HepG2 (cell line): ENCODE results near the gene HHIPL1. TPM values are rescaled to one million over a fixed set of nuclear protein-coding genes. Genes with fewer than 3 reads are reported as not detected.

Source experiments
- ATAC-seq: fragments of 200-7000 bp; cut with Tn5 transposase; 3 replicates; pipeline ENCODE4 v1.9.1; 2020; ENCODE audit warnings: mild to moderate bottlenecking, moderate library complexity
- BruUV-seq: library from RNA; stranded (reverse); fragments of 400-500 nt; replicated peaks from 2 replicates; lab custom pipeline; 2021; lab: Mats Ljungman, UMichigan
- CTCF ChIA-PET: fragments of 300-600 bp; formaldehyde crosslinking; extraction: SDS; loops from one replicate; lab custom pipeline; 2021; ENCODE audit warnings: low total read pairs, inconsistent platforms, low intra/inter-chr PET ratio; lab: Yijun Ruan, JAX
- POLR2A ChIA-PET: fragments of 350-600 bp; sonication (Branson Sonifier 250); formaldehyde crosslinking; loops from one replicate; lab custom pipeline; 2020; ENCODE audit warnings: antibody characterized with exemption, inconsistent platforms; lab: Yijun Ruan, JAX
- DNase-seq: peaks from one replicate; pipeline ENCODE4 v3.0.0-alpha.2; 2015; ENCODE audit warnings: low spot score
- FAIRE-seq: peaks from 3 replicates; lab custom pipeline; 2011; peaks lifted over from hg19 to GRCh38; lab: Jason Lieb, UNC
- H2AFZ ChIP-seq: one replicate; pipeline ENCODE4 v1.6.1; 2011; ENCODE audit warnings: low read length, inconsistent platforms
- H3K27ac ChIP-seq: fragments of 300-600 bp; 3 replicates; pipeline ENCODE4 v1.8.0; 2011; ENCODE audit warnings: mixed run types, mild to moderate bottlenecking, mixed read lengths, low read length, inconsistent platforms; ENCODE audit not compliant: insufficient read depth; ENCODE audit errors: extremely low read length
- H3K27me3 ChIP-seq, 2 experiments: fragments of 200-600 bp in 1 of 2; 2 replicates in 1 of 2; 3 replicates in 1 of 2; pipeline versions ENCODE4 v1.6.0 to v1.8.0; 2011; ENCODE audit warnings: low read length in 2 of 2, mild to moderate bottlenecking in 2 of 2, moderate library complexity in 2 of 2, inconsistent platforms in 1 of 2; ENCODE audit not compliant: insufficient read depth in 2 of 2, control insufficient read depth in 1 of 2
- H3K36me3 ChIP-seq, 2 experiments: fragments of 200-600 bp in 1 of 2; replicated peaks in 1 of 2; 2 replicates in 1 of 2; 3 replicates in 1 of 2; pipeline versions ENCODE4 v1.5.1 to v1.8.0; 2011; ENCODE audit warnings: low read length in 2 of 2, inconsistent platforms in 1 of 2; ENCODE audit not compliant: insufficient read depth in 2 of 2, control insufficient read depth in 1 of 2
- H3K4me1 ChIP-seq: 2 replicates; pipeline ENCODE4 v1.5.1; 2012; ENCODE audit warnings: low read length, inconsistent platforms; ENCODE audit not compliant: insufficient read depth
- H3K4me2 ChIP-seq: 2 replicates; pipeline ENCODE4 v1.6.0; 2011; ENCODE audit warnings: low read depth, low read length, inconsistent platforms
- H3K4me3 ChIP-seq, 3 experiments: fragments of 200-600 bp in 1 of 3; sonication (generic), shearing (Covaris generic) in 1 of 3; replicated peaks in 1 of 3; 2 replicates each; pipeline ENCODE4 v1.5.1; 2011 to 2016; ENCODE audit warnings: low read length in 3 of 3, inconsistent platforms in 2 of 3, low read depth in 2 of 3, mild to moderate bottlenecking in 2 of 3, control low read depth in 1 of 3, mixed read lengths in 1 of 3; ENCODE audit not compliant: insufficient read depth in 1 of 3
- H3K79me2 ChIP-seq: one replicate; pipeline ENCODE4 v1.6.1; 2011; ENCODE audit warnings: low read length, inconsistent platforms; ENCODE audit not compliant: insufficient read depth
- H3K9ac ChIP-seq: 2 replicates; pipeline ENCODE4 v1.6.0; 2011; ENCODE audit warnings: mild to moderate bottlenecking, low read depth, low read length, inconsistent platforms; ENCODE audit not compliant: insufficient read depth
- H3K9me3 ChIP-seq: 2 replicates; pipeline ENCODE4 v1.5.1; 2012; ENCODE audit warnings: mild to moderate bottlenecking, low read length
- H4K20me1 ChIP-seq: 2 replicates; pipeline ENCODE4 v1.6.0; 2011; ENCODE audit warnings: inconsistent platforms, mild to moderate bottlenecking, low read length, moderate library complexity; ENCODE audit not compliant: insufficient read depth
- AHDC1 ChIP-seq: sonication (generic); formaldehyde crosslinking; IDR thresholded peaks from 2 replicates; pipeline ENCODE4 v1.5.1; 2020; ENCODE audit warnings: mild to moderate bottlenecking, missing genetic modification reagents, borderline replicate concordance
- ARID3A ChIP-seq: IDR thresholded peaks from 2 replicates; pipeline ENCODE4 v1.6.1; 2012; ENCODE audit warnings: low read depth, low read length, improper control_type of control experiment
- CEBPB ChIP-seq: IDR thresholded peaks from 2 replicates; pipeline ENCODE4 v1.6.1; 2011; ENCODE audit warnings: low read depth, low read length, improper control_type of control experiment, borderline replicate concordance
- ETV5 ChIP-seq: IDR thresholded peaks from 2 replicates; pipeline ENCODE4 v1.6.1; 2018; ENCODE audit warnings: missing biosample characterization, missing genetic modification reagents, inconsistent platforms, borderline replicate concordance
- SMC3 ChIP-seq: IDR thresholded peaks from 2 replicates; pipeline ENCODE4 v1.6.1; 2011; ENCODE audit warnings: low read length, improper control_type of control experiment
- TARDBP ChIP-seq: sonication (generic); formaldehyde crosslinking; IDR thresholded peaks from 2 replicates; pipeline ENCODE4 v1.8.0; 2022; ENCODE audit warnings: mild to moderate bottlenecking, missing genetic modification reagents
- ZFP37 ChIP-seq: sonication (generic); formaldehyde crosslinking; IDR thresholded peaks from 2 replicates; pipeline ENCODE4 v1.4.0; 2020; ENCODE audit warnings: missing genetic modification reagents, borderline replicate concordance
- ZNF460 ChIP-seq: sonication (generic); formaldehyde crosslinking; IDR thresholded peaks from 2 replicates; pipeline ENCODE4 v1.5.1; 2020; ENCODE audit warnings: missing genetic modification reagents, mild to moderate bottlenecking, borderline replicate concordance
- ZNF558 ChIP-seq: sonication (generic); formaldehyde crosslinking; IDR thresholded peaks from 2 replicates; pipeline ENCODE4 v1.9.0; 2022; ENCODE audit warnings: mild to moderate bottlenecking, missing genetic modification reagents, borderline replicate concordance
- ZNF83 ChIP-seq: sonication (generic); formaldehyde crosslinking; IDR thresholded peaks from 2 replicates; pipeline ENCODE4 v1.4.0; 2020; ENCODE audit warnings: missing genetic modification reagents, mild to moderate bottlenecking, borderline replicate concordance
- WGBS: methylation state at CpG from one replicate; pipeline ENCODE4 v1.1.6; 2017; ENCODE audit warnings: low lambda C conversion rate; 5-methylcytosine and 5-hydroxymethylcytosine counted together
- in situ Hi-C: cut with HindIII; loops from 2 replicates; pipeline ENCODE4 v1.10.0; 2017; ENCODE audit warnings: low pct_unique_long_range_greater_than_20kb; ENCODE audit not compliant: extremely low pct_ligation_motif_present
- intact Hi-C: fragments of 100-400 bp; cut with micrococcal nuclease; formaldehyde crosslinking; loops from one replicate; pipeline ENCODE4 v1.10.0; 2022; ENCODE audit not compliant: unreplicated experiment
- polyA plus RNA-seq, 8 experiments: library from polyadenylated mRNA; depleted of rRNA in 3 of 8; stranded (reverse) in 7 of 8; unstranded in 1 of 8; fragments of >200 nt; fragmentation: Illumina TruSeq in 4 of 8; extraction: Trizol in 4 of 8; gene quantifications; 2 replicates each; pipeline versions ENCODE4 v1.2.1 to v1.2.3, GENCODE V29; 2011 to 2016; ENCODE audit warnings: low read depth in 4 of 8, missing spikeins in 1 of 8, mixed read lengths in 1 of 8; ENCODE audit not compliant: insufficient read depth in 1 of 8
- total RNA-seq, 5 experiments: library from RNA; depleted of rRNA; stranded (reverse); fragments of >200 nt; fragmentation: Illumina TruSeq; extraction: Trizol; gene quantifications; 2 replicates each; pipeline ENCODE4 v1.2.3, GENCODE V29; 2016; ENCODE audit warnings: low read depth in 1 of 5
- TF ChIP-seq, protein P1 (sequence below): sonication (generic); formaldehyde crosslinking; IDR thresholded peaks from 2 replicates; pipeline ENCODE4 v1.5.0; 2020; ENCODE audit warnings: mild to moderate bottlenecking, missing genetic modification reagents
- TF ChIP-seq, protein P2 (sequence below): sonication (generic); formaldehyde crosslinking; IDR thresholded peaks from 2 replicates; pipeline ENCODE4 v1.4.0; 2020; ENCODE audit warnings: missing genetic modification reagents

Gene HHIPL1
- total and polyA plus RNA-seq, 2 of the 13 experiments (the other 11 are each of a cell fraction or from before 2014, with no cell fraction given): not detected

DNA sequence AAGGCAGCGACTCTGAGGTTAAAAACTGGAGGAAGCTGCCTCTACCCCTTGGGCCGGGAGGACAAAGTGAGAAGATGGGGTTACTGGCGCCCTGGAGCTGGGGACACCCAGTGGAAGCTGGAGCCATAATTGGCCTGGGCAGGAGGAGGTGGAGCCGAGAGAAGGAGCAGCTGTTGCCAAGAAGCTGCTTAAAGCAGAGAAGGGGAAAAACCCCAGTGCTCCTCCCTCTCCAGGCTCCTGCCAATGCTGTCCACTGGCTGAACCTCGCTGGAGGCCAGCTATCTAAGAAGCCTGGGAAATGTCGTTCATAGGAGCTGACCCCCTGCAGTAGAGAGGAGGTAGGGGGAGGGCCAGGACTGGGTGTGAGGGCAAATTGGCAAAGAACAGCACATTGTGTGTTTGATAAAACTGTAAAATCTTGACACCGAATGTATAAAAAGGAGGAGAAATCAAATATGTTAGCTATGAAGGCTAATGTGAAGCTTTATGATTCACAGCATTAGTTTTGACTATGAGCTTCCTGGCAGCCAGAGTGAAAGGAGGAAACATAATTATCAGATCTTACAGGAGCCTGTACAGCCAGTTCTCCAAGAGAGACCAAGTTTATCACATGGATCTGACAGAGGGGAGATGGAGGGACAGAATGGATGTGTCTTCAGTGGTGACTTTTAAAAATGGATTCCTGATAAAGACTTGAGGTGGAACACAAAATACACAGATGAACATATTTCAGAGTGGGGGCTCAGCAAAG is 9.5 kb downstream of the HHIPL1 start (continued):
- no peak for TF ChIP-seq ETV5 (CRISPR knock-in tag)
- no peak for TF ChIP-seq AHDC1
- no peak for TF ChIP-seq TARDBP (CRISPR knock-in tag)

DNA sequence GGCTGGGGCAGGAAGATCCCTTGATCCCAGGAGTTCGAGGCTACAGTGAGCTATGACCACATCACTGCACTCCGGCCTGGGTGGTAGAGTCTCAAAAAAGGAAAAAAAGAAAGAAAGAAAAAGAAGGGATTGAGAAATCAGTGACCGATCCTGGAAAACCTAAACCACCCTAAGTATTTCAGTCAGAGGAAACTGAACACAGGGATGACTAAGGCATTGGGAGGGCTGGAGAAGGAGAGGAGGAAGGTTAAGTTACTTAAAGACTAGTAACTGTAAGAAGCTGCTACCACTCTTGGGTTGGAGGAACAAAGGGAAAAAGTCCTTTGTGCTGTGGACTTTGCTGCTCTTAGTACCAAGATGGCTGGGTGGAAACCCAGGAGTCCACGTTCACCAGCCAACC is 10.6 kb downstream of the HHIPL1 start:
- no peaks in the 10 kb centered on the region for H3K9me3 ChIP-seq
- 61% methylated on average over 4 of the region's 4 CpGs for WGBS
- FAIRE-seq: no peak
- ChIA-PET CTCF (no interaction called here), POLR2A (no interaction called here)
- H3K79me2 ChIP-seq: no peaks in the 10 kb centered on the region
- no peak overlapping the region for H3K4me3 ChIP-seq
- intact Hi-C loops: no loop called here
- BruUV-seq: no TSS peak
- no peak for DNase-seq
- H3K4me1 ChIP-seq: peaks cover 3% of the 10 kb centered on the region
- ATAC-seq: no peak
- H3K27ac ChIP-seq: no peak overlapping the region
- in situ Hi-C loops: no loop called here
- H3K27me3 ChIP-seq: peaks cover 0 to 3% of the 10 kb centered on the region in 2 experiments; a peak in 2 of 5 replicates
- H3K9ac ChIP-seq: no peak overlapping the region
- H2AFZ ChIP-seq: no peak overlapping the region
- no peaks in the 10 kb centered on the region for H4K20me1 ChIP-seq
- no peaks in the 10 kb centered on the region for H3K36me3 ChIP-seq
- no peak overlapping the region for H3K4me2 ChIP-seq
- TF ChIP-seq ARID3A: no peak
- no peak for TF ChIP-seq CEBPB
- TF ChIP-seq ZFP37: no peak
- no peak for TF ChIP-seq SMC3
- TF ChIP-seq ZNF558 (CRISPR knock-in tag): no peak
- TF ChIP-seq ZNF460 (CRISPR knock-in tag): no peak
- TF ChIP-seq, protein P1, sequence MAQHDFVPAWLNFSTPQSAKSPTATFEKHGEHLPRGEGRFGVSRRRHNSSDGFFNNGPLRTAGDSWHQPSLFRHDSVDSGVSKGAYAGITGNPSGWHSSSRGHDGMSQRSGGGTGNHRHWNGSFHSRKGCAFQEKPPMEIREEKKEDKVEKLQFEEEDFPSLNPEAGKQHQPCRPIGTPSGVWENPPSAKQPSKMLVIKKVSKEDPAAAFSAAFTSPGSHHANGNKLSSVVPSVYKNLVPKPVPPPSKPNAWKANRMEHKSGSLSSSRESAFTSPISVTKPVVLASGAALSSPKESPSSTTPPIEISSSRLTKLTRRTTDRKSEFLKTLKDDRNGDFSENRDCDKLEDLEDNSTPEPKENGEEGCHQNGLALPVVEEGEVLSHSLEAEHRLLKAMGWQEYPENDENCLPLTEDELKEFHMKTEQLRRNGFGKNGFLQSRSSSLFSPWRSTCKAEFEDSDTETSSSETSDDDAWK (CRISPR knock-in tag): no peak
- TF ChIP-seq, protein P2, sequence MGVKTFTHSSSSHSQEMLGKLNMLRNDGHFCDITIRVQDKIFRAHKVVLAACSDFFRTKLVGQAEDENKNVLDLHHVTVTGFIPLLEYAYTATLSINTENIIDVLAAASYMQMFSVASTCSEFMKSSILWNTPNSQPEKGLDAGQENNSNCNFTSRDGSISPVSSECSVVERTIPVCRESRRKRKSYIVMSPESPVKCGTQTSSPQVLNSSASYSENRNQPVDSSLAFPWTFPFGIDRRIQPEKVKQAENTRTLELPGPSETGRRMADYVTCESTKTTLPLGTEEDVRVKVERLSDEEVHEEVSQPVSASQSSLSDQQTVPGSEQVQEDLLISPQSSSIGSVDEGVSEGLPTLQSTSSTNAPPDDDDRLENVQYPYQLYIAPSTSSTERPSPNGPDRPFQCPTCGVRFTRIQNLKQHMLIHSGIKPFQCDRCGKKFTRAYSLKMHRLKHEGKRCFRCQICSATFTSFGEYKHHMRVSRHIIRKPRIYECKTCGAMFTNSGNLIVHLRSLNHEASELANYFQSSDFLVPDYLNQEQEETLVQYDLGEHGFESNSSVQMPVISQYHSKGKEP (CRISPR knock-in tag): no peak
- TF ChIP-seq ZNF83 (CRISPR knock-in tag): no peak
